ENCODE measurements around the gene PLOD1. TPM values are rescaled to one million over a fixed set of nuclear protein-coding genes. Genes with fewer than 3 reads are reported as not detected.

PLOD1 gene
- total and polyA plus RNA-seq, 2 of the 13 experiments (the other 11 are each of a cell fraction or from before 2014, with no cell fraction given), result 70.1 to 318 TPM

- TF ChIP-seq ZNF687 (CRISPR knock-in tag; IDR thresholded peaks at IDR 0.05) (peak; percentile 93), ZBTB26 (CRISPR knock-in tag; IDR thresholded peaks at IDR 0.05; ENCODE audit: borderline replicate concordance) (peak; percentile 78; the same call in 1 of the 2 replicates), MAZ (IDR thresholded peaks at IDR 0.05; ENCODE audit: borderline replicate concordance, low read depth, low read length) (peak; percentile 35; the same call in 1 of the 2 replicates), MAZ (CRISPR knock-in tag; IDR thresholded peaks at IDR 0.05; ENCODE audit: low read depth) (no peak), ZNF232 (CRISPR knock-in tag; IDR thresholded peaks at IDR 0.05; ENCODE audit: borderline replicate concordance) (no peak), ZNF318 (CRISPR knock-in tag; IDR thresholded peaks at IDR 0.05) (no peak), ZNF33B (CRISPR knock-in tag; IDR thresholded peaks at IDR 0.05) (no peak), CSRNP1 (CRISPR knock-in tag; IDR thresholded peaks at IDR 0.05) (no peak), ARNTL (CRISPR knock-in tag; IDR thresholded peaks at IDR 0.05) (peak; percentile 67; the same call in 1 of the 2 replicates), TFAP4 (IDR thresholded peaks at IDR 0.05; ENCODE audit: borderline replicate concordance, low read depth) (peak; percentile 9; the same call in 1 of the 2 replicates), RXRA (CRISPR knock-in tag; IDR thresholded peaks at IDR 0.05) (peak; percentile 86)
Observed at GRCh38 chr1:11990303-11991032, 56.0 kb downstream of the PLOD1 start (continued).
